K562 (cell line): ENCODE results near the gene NLRP9. TPM values are rescaled to one million over a fixed set of nuclear protein-coding genes. Genes with fewer than 3 reads are reported as not detected.
A peak's percentile ranks its signal among the peaks of the same experiment; 100 is the strongest.

Source experiments
- ATF7 ChIP-seq: fragments of 450-650 bp; IDR thresholded peaks from 2 replicates; pipeline ENCODE4 v1.7.1; 2014; ENCODE audit warnings: mild to moderate bottlenecking, moderate library complexity
- BACH1 ChIP-seq: fragments of 200-800 bp; sonication (Bioruptor generic); IDR thresholded peaks from 2 replicates; pipeline ENCODE4 v1.6.1; 2016; ENCODE audit warnings: missing genetic modification characterization, missing compliant biosample characterization
- CBFA2T3 ChIP-seq: fragments of 450-650 bp; IDR thresholded peaks from 2 replicates; pipeline ENCODE4 v1.6.1; 2017
- CBX2 ChIP-seq: fragments of 200-600 bp; sonication (generic); IDR thresholded peaks from one replicate; pipeline ENCODE4 v1.6.1; 2012; ENCODE audit warnings: mild to moderate bottlenecking, low read length, inconsistent platforms; ENCODE audit not compliant: insufficient read depth, poor library complexity, severe bottlenecking
- CHD4 ChIP-seq: fragments of 200-600 bp; sonication (generic); IDR thresholded peaks from 3 replicates; pipeline ENCODE4 v1.6.1; 2012; ENCODE audit warnings: low read depth, mild to moderate bottlenecking, mixed read lengths, low read length, inconsistent platforms; ENCODE audit not compliant: insufficient read depth, insufficient replicate concordance, poor library complexity, severe bottlenecking
- FOXK2 ChIP-seq, 2 experiments: fragments of 450-650 bp; IDR thresholded peaks in 1 of 2; conservative IDR thresholded peaks in 1 of 2; 2 replicates each; pipeline ENCODE4 v1.6.1; 2016; ENCODE audit warnings: low read depth in 2 of 2, mild to moderate bottlenecking in 1 of 2
- HNRNPH1 ChIP-seq: fragments of 200-400 bp; formaldehyde crosslinking; optimal IDR thresholded peaks from 2 replicates; pipeline ENCODE3; 2017; ENCODE audit warnings: low read depth, mild to moderate bottlenecking, low read length, moderate library complexity
- MXI1 ChIP-seq: IDR thresholded peaks from 2 replicates; pipeline ENCODE4 v1.6.1; 2011; ENCODE audit warnings: low read depth, mild to moderate bottlenecking, improper control_type of control experiment, low read length
- NBN ChIP-seq: fragments of 450-650 bp; IDR thresholded peaks from 2 replicates; pipeline ENCODE4 v1.6.1; 2016; ENCODE audit warnings: low read depth, mild to moderate bottlenecking
- NFATC3 ChIP-seq: fragments of 450-650 bp; IDR thresholded peaks from 2 replicates; pipeline ENCODE4 v1.6.1; 2017; ENCODE audit warnings: mild to moderate bottlenecking
- POLR3G ChIP-seq: IDR thresholded peaks from 2 replicates; pipeline ENCODE4 v1.6.1; 2011; ENCODE audit not compliant: insufficient read length, insufficient replicate concordance; ENCODE audit errors: extremely low read depth
- SIN3B ChIP-seq: fragments of 450-650 bp; IDR thresholded peaks from 2 replicates; pipeline ENCODE4 v1.6.1; 2017; ENCODE audit warnings: low read depth, mild to moderate bottlenecking, moderate library complexity
- SMARCE1 ChIP-seq: fragments of 450-650 bp; IDR thresholded peaks from 2 replicates; pipeline ENCODE4 v1.7.1; 2016; ENCODE audit warnings: mild to moderate bottlenecking
- ZKSCAN1 ChIP-seq: fragments of 150-350 bp; IDR thresholded peaks from 2 replicates; pipeline ENCODE4 v1.6.1; 2016; ENCODE audit warnings: low read depth, low read length
- polyA plus RNA-seq, 8 experiments: library from polyadenylated mRNA; depleted of rRNA in 4 of 8; stranded (reverse) in 5 of 8; unstranded in 3 of 8; fragments of >200 nt; fragmentation: Nextera tagmentation in 2 of 8; fragmentation: Illumina TruSeq in 1 of 8; extraction: Ambion mirVana in 2 of 8; extraction: Trizol in 1 of 8; gene quantifications; 2 replicates each; pipeline versions ENCODE4 v1.2.1 to v1.2.3, GENCODE V29; 2011 to 2014; ENCODE audit warnings: inconsistent platforms in 1 of 8, missing spikeins in 1 of 8
- total RNA-seq, 7 experiments: library from RNA; depleted of rRNA in 6 of 7; stranded (reverse); fragments of >200 nt in 6 of 7; fragmentation: Illumina TruSeq in 2 of 7; extraction: Trizol in 2 of 7; gene quantifications; 2 replicates each; pipeline versions ENCODE4 v1.2.1 to v1.2.3, GENCODE V29; 2011 to 2021; ENCODE audit warnings: low replicate concordance in 1 of 7
- TF ChIP-seq, protein P1 (sequence below): conservative IDR thresholded peaks from 2 replicates; pipeline ENCODE4 v1.6.1; 2011; ENCODE audit warnings: low read depth, mild to moderate bottlenecking, low read length; ENCODE audit not compliant: control insufficient read depth
- TF ChIP-seq, protein P2 (sequence below): fragments of 250-450 bp; sonication (Bioruptor Pico); IDR thresholded peaks from 2 replicates; pipeline ENCODE4 v1.5.1; 2021; ENCODE audit warnings: mild to moderate bottlenecking
- TF ChIP-seq, protein P3 (sequence below): IDR thresholded peaks from 2 replicates; pipeline ENCODE4 v1.6.1; 2014; ENCODE audit warnings: antibody characterized with exemption
- TF ChIP-seq, protein P4 (sequence below): fragments of 450-650 bp; formaldehyde crosslinking; IDR thresholded peaks from 2 replicates; pipeline ENCODE4 v1.4.0; 2020; ENCODE audit warnings: mild to moderate bottlenecking, moderate library complexity
- TF ChIP-seq, protein P5 (sequence below): sonication (generic); formaldehyde crosslinking; IDR thresholded peaks from 2 replicates; pipeline ENCODE4 v1.5.0; 2020; ENCODE audit warnings: missing genetic modification reagents
- TF ChIP-seq, protein P6 (sequence below): fragments of 250-450 bp; sonication (Bioruptor Pico); IDR thresholded peaks from 2 replicates; pipeline ENCODE4 v1.5.0; 2021

NLRP9 gene
- total and polyA plus RNA-seq, 9 of the 15 experiments (the other 6 are each of a cell fraction or from before 2014, with no cell fraction given): not detected

DNA sequence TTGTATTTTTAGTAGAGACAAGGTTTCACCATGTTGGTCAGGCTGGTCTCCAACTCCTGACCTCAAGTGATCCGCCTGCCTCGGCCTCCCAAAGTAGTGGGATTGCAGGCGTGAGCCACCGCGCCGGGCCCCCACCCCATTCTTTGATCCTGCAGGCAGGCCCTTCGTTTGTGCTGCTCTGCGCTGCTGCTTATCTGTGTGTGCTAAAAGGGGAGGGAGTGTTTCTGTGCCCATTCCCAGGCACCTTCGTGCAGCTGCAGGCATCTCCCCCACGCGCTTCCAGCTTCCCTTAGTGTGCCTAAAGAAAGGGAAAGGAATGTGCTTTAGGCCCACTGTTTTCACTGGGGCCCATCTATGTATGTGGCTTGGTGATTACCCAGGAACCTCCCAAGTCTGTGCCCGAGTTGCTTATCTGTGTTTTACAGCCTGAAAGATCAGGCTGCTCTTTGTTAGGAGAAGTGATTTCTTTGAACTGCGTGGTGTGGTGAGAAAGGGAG is 36.0 kb downstream of the NLRP9 start (continued):
- TF ChIP-seq, protein P1, sequence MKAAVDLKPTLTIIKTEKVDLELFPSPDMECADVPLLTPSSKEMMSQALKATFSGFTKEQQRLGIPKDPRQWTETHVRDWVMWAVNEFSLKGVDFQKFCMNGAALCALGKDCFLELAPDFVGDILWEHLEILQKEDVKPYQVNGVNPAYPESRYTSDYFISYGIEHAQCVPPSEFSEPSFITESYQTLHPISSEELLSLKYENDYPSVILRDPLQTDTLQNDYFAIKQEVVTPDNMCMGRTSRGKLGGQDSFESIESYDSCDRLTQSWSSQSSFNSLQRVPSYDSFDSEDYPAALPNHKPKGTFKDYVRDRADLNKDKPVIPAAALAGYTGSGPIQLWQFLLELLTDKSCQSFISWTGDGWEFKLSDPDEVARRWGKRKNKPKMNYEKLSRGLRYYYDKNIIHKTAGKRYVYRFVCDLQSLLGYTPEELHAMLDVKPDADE: no peak
- TF ChIP-seq NBN: peak; percentile 53; the same call in 1 of the 2 replicates
- TF ChIP-seq SIN3B: no peak
- TF ChIP-seq POLR3G: no peak
- TF ChIP-seq, protein P2, sequence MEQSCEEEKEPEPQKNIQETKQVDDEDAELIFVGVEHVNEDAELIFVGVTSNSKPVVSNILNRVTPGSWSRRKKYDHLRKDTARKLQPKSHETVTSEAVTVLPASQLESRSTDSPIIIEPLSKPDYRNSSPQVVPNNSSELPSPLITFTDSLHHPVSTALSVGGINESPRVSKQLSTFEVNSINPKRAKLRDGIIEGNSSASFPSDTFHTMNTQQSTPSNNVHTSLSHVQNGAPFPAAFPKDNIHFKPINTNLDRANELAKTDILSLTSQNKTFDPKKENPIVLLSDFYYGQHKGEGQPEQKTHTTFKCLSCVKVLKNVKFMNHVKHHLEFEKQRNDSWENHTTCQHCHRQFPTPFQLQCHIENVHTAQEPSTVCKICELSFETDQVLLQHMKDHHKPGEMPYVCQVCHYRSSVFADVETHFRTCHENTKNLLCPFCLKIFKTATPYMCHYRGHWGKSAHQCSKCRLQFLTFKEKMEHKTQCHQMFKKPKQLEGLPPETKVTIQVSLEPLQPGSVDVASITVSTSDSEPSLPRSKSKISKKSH (CRISPR knock-in tag): no peak
- peak; percentile 85 for TF ChIP-seq SMARCE1
- no peak for TF ChIP-seq CHD4
- TF ChIP-seq NFATC3: no peak
- TF ChIP-seq, protein P3, sequence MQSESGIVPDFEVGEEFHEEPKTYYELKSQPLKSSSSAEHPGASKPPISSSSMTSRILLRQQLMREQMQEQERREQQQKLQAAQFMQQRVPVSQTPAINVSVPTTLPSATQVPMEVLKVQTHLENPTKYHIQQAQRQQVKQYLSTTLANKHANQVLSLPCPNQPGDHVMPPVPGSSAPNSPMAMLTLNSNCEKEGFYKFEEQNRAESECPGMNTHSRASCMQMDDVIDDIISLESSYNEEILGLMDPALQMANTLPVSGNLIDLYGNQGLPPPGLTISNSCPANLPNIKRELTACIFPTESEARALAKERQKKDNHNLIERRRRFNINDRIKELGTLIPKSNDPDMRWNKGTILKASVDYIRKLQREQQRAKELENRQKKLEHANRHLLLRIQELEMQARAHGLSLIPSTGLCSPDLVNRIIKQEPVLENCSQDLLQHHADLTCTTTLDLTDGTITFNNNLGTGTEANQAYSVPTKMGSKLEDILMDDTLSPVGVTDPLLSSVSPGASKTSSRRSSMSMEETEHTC: 0 out of 2 replicates have a peak, but pooled peaks have one; percentile 27
- peak; percentile 98 for TF ChIP-seq CBFA2T3
- TF ChIP-seq, protein P4, sequence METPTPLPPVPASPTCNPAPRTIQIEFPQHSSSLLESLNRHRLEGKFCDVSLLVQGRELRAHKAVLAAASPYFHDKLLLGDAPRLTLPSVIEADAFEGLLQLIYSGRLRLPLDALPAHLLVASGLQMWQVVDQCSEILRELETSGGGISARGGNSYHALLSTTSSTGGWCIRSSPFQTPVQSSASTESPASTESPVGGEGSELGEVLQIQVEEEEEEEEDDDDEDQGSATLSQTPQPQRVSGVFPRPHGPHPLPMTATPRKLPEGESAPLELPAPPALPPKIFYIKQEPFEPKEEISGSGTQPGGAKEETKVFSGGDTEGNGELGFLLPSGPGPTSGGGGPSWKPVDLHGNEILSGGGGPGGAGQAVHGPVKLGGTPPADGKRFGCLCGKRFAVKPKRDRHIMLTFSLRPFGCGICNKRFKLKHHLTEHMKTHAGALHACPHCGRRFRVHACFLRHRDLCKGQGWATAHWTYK (CRISPR knock-in tag): no peak
- TF ChIP-seq FOXK2 (conservative IDR thresholded peaks at IDR 0.05 in 1 of 2, IDR thresholded peaks at IDR 0.05 in 1 of 2; ENCODE audit: low read depth in 2 of 2): 0 out of 4 replicates have a peak, but pooled peaks have one; percentile 14 to 19
- TF ChIP-seq CBX2: no peak
- TF ChIP-seq ATF7: peak; percentile 47; the same call in 1 of the 2 replicates
- no peak for TF ChIP-seq MXI1
- no peak for TF ChIP-seq HNRNPH1
- no peak for TF ChIP-seq BACH1 (tag)
- TF ChIP-seq, protein P5, sequence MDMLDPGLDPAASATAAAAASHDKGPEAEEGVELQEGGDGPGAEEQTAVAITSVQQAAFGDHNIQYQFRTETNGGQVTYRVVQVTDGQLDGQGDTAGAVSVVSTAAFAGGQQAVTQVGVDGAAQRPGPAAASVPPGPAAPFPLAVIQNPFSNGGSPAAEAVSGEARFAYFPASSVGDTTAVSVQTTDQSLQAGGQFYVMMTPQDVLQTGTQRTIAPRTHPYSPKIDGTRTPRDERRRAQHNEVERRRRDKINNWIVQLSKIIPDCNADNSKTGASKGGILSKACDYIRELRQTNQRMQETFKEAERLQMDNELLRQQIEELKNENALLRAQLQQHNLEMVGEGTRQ (CRISPR knock-in tag): no peak
- peak; percentile 65 for TF ChIP-seq ZKSCAN1
- TF ChIP-seq, protein P6, sequence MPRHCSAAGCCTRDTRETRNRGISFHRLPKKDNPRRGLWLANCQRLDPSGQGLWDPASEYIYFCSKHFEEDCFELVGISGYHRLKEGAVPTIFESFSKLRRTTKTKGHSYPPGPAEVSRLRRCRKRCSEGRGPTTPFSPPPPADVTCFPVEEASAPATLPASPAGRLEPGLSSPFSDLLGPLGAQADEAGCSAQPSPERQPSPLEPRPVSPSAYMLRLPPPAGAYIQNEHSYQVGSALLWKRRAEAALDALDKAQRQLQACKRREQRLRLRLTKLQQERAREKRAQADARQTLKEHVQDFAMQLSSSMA (CRISPR knock-in tag): no peak
- TF ChIP-seq, all 486 proteins: peak for 86
